SU-DHL-6 (cell line): ENCODE results near the gene KLHL30.

ENCODE experiments used
- H2AFZ ChIP-seq: fragments of 200-600 bp; sonication (generic); 2 replicates; pipeline ENCODE4 v1.6.1; 2014; ENCODE audit warnings: low read depth, mild to moderate bottlenecking, moderate library complexity, mixed read lengths, antibody characterized with exemption, low read length; ENCODE audit not compliant: severe bottlenecking
- H3F3A ChIP-seq: fragments of 200-600 bp; shearing (Covaris generic); 2 replicates; pipeline ENCODE4 v1.6.0; 2016; ENCODE audit warnings: antibody characterized with exemption, mild to moderate bottlenecking; ENCODE audit not compliant: insufficient read depth
- H3K27ac ChIP-seq: fragments of 200-600 bp; sonication (generic); 2 replicates; pipeline ENCODE4 v1.5.1; 2016; ENCODE audit warnings: low read depth, mild to moderate bottlenecking, low read length, moderate library complexity, mixed read lengths
- H3K27me3 ChIP-seq: fragments of 200-600 bp; sonication (generic), shearing (Covaris generic); 2 replicates; pipeline ENCODE4 v1.6.0; 2014; ENCODE audit warnings: mild to moderate bottlenecking, low read length
- H3K36me3 ChIP-seq: fragments of 200-600 bp; sonication (generic); 2 replicates; pipeline ENCODE4 v1.6.1; 2014; ENCODE audit warnings: mild to moderate bottlenecking, low read length, mixed read lengths
- H3K4me2 ChIP-seq: fragments of 300-600, 200-600 bp; shearing (Covaris generic), sonication (generic); 2 replicates; pipeline ENCODE4 v1.6.0; 2014; ENCODE audit warnings: low read length, low read depth, mild to moderate bottlenecking; ENCODE audit not compliant: poor library complexity, severe bottlenecking
- H3K4me3 ChIP-seq: fragments of 200-600 bp; sonication (generic); 2 replicates; pipeline ENCODE4 v1.5.1; 2014; ENCODE audit warnings: antibody characterized with exemption, low read length, mild to moderate bottlenecking, mixed read lengths; ENCODE audit not compliant: insufficient read depth, poor library complexity, severe bottlenecking
- H3K79me2 ChIP-seq: fragments of 200-600 bp; sonication (generic); 2 replicates; pipeline ENCODE4 v1.6.1; 2014; ENCODE audit warnings: mild to moderate bottlenecking, low read length, moderate library complexity; ENCODE audit not compliant: insufficient read depth
- H3K9ac ChIP-seq: fragments of 200-600 bp; sonication (generic); 2 replicates; pipeline ENCODE4 v1.7.0; 2014; ENCODE audit warnings: mild to moderate bottlenecking, low read length
- H3K9me2 ChIP-seq: fragments of 200-600 bp; sonication (generic); replicated peaks from 2 replicates; pipeline ENCODE4 v1.6.1; 2014; ENCODE audit warnings: low read length; ENCODE audit not compliant: insufficient read depth
- H3K9me3 ChIP-seq: fragments of 200-600 bp; sonication (generic); 2 replicates; pipeline ENCODE4 v1.6.1; 2014; ENCODE audit warnings: low read length, mixed read lengths; ENCODE audit not compliant: insufficient read depth
- H4K20me1 ChIP-seq: fragments of 200-600 bp; sonication (generic); 2 replicates; pipeline ENCODE4 v1.6.1; 2014; ENCODE audit warnings: low read depth, mild to moderate bottlenecking, antibody characterized with exemption, low read length, moderate library complexity, mixed read lengths
- EZH2phosphoT487 ChIP-seq: fragments of 200-600 bp; sonication (generic), shearing (Covaris generic); conservative IDR thresholded peaks from 2 replicates; pipeline ENCODE4 v1.6.1; 2018; ENCODE audit warnings: mild to moderate bottlenecking, antibody characterized with exemption, low read length, moderate library complexity, mixed read lengths
- TF ChIP-seq, protein P1 (sequence below): fragments of 200-600 bp; sonication (generic); IDR thresholded peaks from one replicate; pipeline ENCODE4 v1.5.1; 2017; ENCODE audit warnings: antibody characterized with exemption, mild to moderate bottlenecking, low read length, moderate library complexity; ENCODE audit not compliant: insufficient read depth, poor library complexity, severe bottlenecking

KLHL30 gene

DNA sequence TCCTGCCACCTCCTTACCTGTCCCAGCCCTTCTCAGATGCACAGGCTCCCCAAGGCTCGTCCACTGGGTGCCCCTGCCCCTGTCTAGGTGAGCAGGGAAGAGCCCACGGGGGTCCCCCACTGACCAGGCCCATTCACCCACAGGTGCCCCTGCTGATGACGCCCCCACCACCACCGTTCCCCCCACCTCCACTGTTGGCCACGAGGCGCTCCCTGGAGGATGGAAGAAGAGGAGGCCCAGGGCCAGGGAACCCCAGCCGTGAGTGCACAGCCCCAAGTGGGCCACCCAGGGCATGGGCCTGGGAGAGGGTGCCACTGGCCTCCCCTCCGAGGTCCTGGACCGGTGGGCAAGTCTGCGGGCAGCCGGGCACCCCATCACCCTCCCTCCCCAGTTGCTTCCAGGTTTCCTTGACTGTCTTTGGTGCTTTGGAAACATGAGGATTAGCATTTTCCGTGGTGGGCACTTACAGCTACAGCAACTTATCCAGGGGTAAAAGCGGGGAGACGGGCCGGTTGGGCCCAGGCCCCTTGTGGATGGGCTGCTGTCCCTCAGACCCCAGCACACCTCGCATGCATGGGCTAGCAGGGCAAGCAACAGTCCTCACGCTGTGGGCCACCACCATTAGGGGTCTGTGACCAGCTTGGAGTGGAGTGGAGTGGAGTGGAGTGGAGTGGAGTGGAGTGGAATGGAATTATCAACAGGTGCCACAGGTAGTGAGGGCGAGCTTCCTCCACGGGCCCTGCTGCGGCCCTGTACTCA lies 13.2 kb upstream of the KLHL30 start:
- no peak overlapping the region for H2AFZ ChIP-seq
- no peak overlapping the region for H3K4me3 ChIP-seq
- no peak overlapping the region for H3K4me2 ChIP-seq
- H3K79me2 ChIP-seq = no peaks in the 10 kb centered on the region
- H3F3A ChIP-seq = no peaks in the 10 kb centered on the region
- 0 out of 2 replicates have a peak, but pooled peaks cover 4% of the 10 kb centered on the region for H3K9me3 ChIP-seq
- H3K9ac ChIP-seq = no peak overlapping the region
- H3K36me3 ChIP-seq = no peaks in the 10 kb centered on the region
- no peaks in the 10 kb centered on the region for H3K9me2 ChIP-seq
- no peaks in the 10 kb centered on the region for H4K20me1 ChIP-seq
- no peak for TF ChIP-seq EZH2phosphoT487
- TF ChIP-seq, protein P1, sequence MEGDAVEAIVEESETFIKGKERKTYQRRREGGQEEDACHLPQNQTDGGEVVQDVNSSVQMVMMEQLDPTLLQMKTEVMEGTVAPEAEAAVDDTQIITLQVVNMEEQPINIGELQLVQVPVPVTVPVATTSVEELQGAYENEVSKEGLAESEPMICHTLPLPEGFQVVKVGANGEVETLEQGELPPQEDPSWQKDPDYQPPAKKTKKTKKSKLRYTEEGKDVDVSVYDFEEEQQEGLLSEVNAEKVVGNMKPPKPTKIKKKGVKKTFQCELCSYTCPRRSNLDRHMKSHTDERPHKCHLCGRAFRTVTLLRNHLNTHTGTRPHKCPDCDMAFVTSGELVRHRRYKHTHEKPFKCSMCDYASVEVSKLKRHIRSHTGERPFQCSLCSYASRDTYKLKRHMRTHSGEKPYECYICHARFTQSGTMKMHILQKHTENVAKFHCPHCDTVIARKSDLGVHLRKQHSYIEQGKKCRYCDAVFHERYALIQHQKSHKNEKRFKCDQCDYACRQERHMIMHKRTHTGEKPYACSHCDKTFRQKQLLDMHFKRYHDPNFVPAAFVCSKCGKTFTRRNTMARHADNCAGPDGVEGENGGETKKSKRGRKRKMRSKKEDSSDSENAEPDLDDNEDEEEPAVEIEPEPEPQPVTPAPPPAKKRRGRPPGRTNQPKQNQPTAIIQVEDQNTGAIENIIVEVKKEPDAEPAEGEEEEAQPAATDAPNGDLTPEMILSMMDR = no peak
- H3K27ac ChIP-seq = no peak overlapping the region
- no peaks in the 10 kb centered on the region for H3K27me3 ChIP-seq

DNA sequence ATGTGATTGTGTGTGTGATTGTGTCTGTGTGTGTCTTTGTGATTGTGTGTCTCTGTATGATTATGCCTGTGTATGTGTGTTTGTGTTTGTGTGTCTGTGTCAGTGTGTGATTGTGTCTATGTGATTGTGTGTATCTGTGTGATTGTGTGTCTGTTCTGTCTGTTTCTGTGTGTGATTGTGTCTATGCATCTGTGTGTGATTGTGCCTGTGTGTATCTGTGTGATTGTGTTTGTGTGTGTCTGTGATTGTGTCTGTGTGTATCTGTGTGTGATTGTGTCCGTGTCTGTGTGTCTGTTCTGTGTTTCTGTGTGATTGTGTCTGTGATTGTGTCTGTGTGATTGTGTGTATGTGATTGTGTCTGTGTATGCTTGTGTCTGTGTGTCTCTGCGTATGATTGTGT lies 12.1 kb upstream of the KLHL30 start:
- no peak overlapping the region for H3K4me3 ChIP-seq
- no peaks in the 10 kb centered on the region for H3K36me3 ChIP-seq
- no peaks in the 10 kb centered on the region for H3K79me2 ChIP-seq
- no peaks in the 10 kb centered on the region for H3K27me3 ChIP-seq
- H3F3A ChIP-seq = no peaks in the 10 kb centered on the region
- H3K4me2 ChIP-seq = no peak overlapping the region
- no peak overlapping the region for H3K9ac ChIP-seq
- no peak overlapping the region for H2AFZ ChIP-seq
- TF ChIP-seq EZH2phosphoT487 = no peak
- TF ChIP-seq, protein P1 = no peak
- H3K27ac ChIP-seq = no peak overlapping the region
- H3K9me3 ChIP-seq = 0 out of 2 replicates have a peak, but pooled peaks cover 4% of the 10 kb centered on the region
- no peaks in the 10 kb centered on the region for H4K20me1 ChIP-seq
- H3K9me2 ChIP-seq = no peaks in the 10 kb centered on the region

DNA sequence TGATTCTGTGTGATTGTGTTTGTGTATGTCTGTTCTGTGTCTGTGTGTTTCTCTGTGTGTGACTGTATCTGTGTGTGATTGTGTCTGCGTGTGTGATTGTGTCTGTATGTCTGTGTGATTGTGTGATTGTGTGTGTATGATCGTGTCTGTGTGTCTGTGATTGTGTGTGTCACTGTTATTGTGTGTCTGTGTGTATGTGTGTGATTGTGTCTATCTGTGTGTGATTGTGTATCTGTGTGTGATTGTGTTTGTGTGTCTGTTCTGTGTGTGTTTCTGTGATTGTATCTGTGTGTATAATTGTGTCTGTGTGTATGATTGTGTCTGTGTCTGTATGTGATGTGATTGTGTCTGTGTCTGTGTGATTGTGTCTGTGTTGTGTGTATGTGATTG lies 11.7 kb upstream of the KLHL30 start:
- H3K9me3 ChIP-seq = 0 out of 2 replicates have a peak, but pooled peaks cover 4% of the 10 kb centered on the region

More for the DNA sequence above, 11.7 kb upstream of the KLHL30 start:
- Histone ChIP-seq H2AFZ (no peak overlapping the region), H3K4me3 (no peak overlapping the region), H3K27ac (no peak overlapping the region), H3K27me3 (no peaks in the 10 kb centered on the region), H3K9me2 (no peaks in the 10 kb centered on the region), H3K36me3 (no peaks in the 10 kb centered on the region), H3F3A (no peaks in the 10 kb centered on the region), H3K9ac (no peak overlapping the region), H3K79me2 (no peaks in the 10 kb centered on the region), H4K20me1 (no peaks in the 10 kb centered on the region), H3K4me2 (no peak overlapping the region)
- TF ChIP-seq, protein P1 = no peak
- TF ChIP-seq EZH2phosphoT487 = no peak
